WTC11 (cell line): ENCODE measurements around the gene MDN1. TPM values are rescaled to one million over a fixed set of nuclear protein-coding genes. Genes with fewer than 3 reads are reported as not detected.
A peak's percentile ranks its signal among the peaks of the same experiment; 100 is the strongest.

ENCODE experiments used
- ATAC-seq: fragments of 200-7000 bp; cut with Tn5 transposase; 2 replicates; pipeline ENCODE4 v1.10.0; 2021; ENCODE audit warnings: mild to moderate bottlenecking, moderate library complexity
- CTCF ChIA-PET: fragments of 300-600 bp; sonication (Branson Sonifier 250); formaldehyde crosslinking; loops from one replicate; lab custom pipeline; 2021; ENCODE audit warnings: antibody characterized with exemption; lab: Charles Lee
- POLR2A ChIA-PET: fragments of 350-600 bp; sonication (Branson Sonifier 250); formaldehyde crosslinking; loops from one replicate; lab custom pipeline; 2021; ENCODE audit warnings: antibody characterized with exemption; lab: Charles Lee
- DNase-seq: peaks from one replicate; pipeline ENCODE4 v3.0.0; 2021; ENCODE audit warnings: low spot score
- H3K27ac Mint-ChIP-seq: 2 replicates; pipeline ENCODE4 v1.8.0; 2021; ENCODE audit warnings: mixed read lengths
- H3K27me3 Mint-ChIP-seq: 2 replicates; pipeline ENCODE4 v1.8.0; 2021; ENCODE audit warnings: low read depth, mild to moderate bottlenecking, moderate library complexity, mixed read lengths
- H3K36me3 Mint-ChIP-seq: 2 replicates; pipeline ENCODE4 v1.8.0; 2021; ENCODE audit warnings: mixed read lengths
- H3K4me1 Mint-ChIP-seq: 2 replicates; pipeline ENCODE4 v1.8.0; 2022; ENCODE audit warnings: mixed read lengths
- H3K4me3 Mint-ChIP-seq: 2 replicates; pipeline ENCODE4 v1.8.0; 2021; ENCODE audit warnings: mild to moderate bottlenecking, moderate library complexity, mixed read lengths
- H3K9me3 Mint-ChIP-seq: 2 replicates; pipeline ENCODE4 v1.8.0; 2021; ENCODE audit warnings: mixed read lengths
- CBFB ChIP-seq: sonication (generic); formaldehyde crosslinking; IDR thresholded peaks from 2 replicates; pipeline ENCODE4 v1.8.1; 2022; ENCODE audit warnings: mild to moderate bottlenecking, low read depth, missing genetic modification reagents
- CREM ChIP-seq: sonication (generic); formaldehyde crosslinking; IDR thresholded peaks from 2 replicates; pipeline ENCODE4 v1.8.1; 2022; ENCODE audit warnings: mild to moderate bottlenecking, missing genetic modification reagents, moderate library complexity
- ELF4 ChIP-seq: sonication (generic); formaldehyde crosslinking; IDR thresholded peaks from 2 replicates; pipeline ENCODE4 v1.8.1; 2022; ENCODE audit warnings: low read depth, mild to moderate bottlenecking, moderate library complexity, missing genetic modification reagents
- ESRRA ChIP-seq: sonication (generic); formaldehyde crosslinking; IDR thresholded peaks from 2 replicates; pipeline ENCODE4 v1.8.1; 2022; ENCODE audit warnings: mild to moderate bottlenecking, missing genetic modification reagents, borderline replicate concordance
- FOXK1 ChIP-seq: sonication (generic); formaldehyde crosslinking; IDR thresholded peaks from 2 replicates; pipeline ENCODE4 v1.8.0; 2022; ENCODE audit warnings: mild to moderate bottlenecking, moderate library complexity, missing genetic modification reagents
- FOXP1 ChIP-seq: sonication (generic); formaldehyde crosslinking; IDR thresholded peaks from 2 replicates; pipeline ENCODE4 v1.8.0; 2022; ENCODE audit warnings: missing genetic modification reagents, mild to moderate bottlenecking, moderate library complexity, borderline replicate concordance
- GRHL2 ChIP-seq: fragments of 250-450 bp; sonication (Bioruptor Pico); IDR thresholded peaks from 2 replicates; pipeline ENCODE4 v1.8.0; 2022; ENCODE audit warnings: mild to moderate bottlenecking, moderate library complexity; ENCODE audit not compliant: insufficient replicate concordance, severe bottlenecking
- MYBL2 ChIP-seq: sonication (generic); formaldehyde crosslinking; IDR thresholded peaks from 2 replicates; pipeline ENCODE4 v1.8.1; 2023; ENCODE audit warnings: mild to moderate bottlenecking, moderate library complexity, missing genetic modification reagents
- NR2C2 ChIP-seq: sonication (generic); formaldehyde crosslinking; IDR thresholded peaks from 2 replicates; pipeline ENCODE4 v1.8.0; 2022; ENCODE audit warnings: mild to moderate bottlenecking, missing genetic modification reagents
- RELA ChIP-seq: sonication (generic); formaldehyde crosslinking; IDR thresholded peaks from 2 replicates; pipeline ENCODE4 v1.8.1; 2022; ENCODE audit warnings: missing genetic modification reagents, mild to moderate bottlenecking, borderline replicate concordance
- SMAD4 ChIP-seq: sonication (generic); formaldehyde crosslinking; IDR thresholded peaks from 2 replicates; pipeline ENCODE4 v1.8.0; 2022; ENCODE audit warnings: mild to moderate bottlenecking, missing genetic modification reagents
- SOX15 ChIP-seq: fragments of 250-450 bp; sonication (Bioruptor Pico); IDR thresholded peaks from 2 replicates; pipeline ENCODE4 v1.9.0; 2021; ENCODE audit warnings: mild to moderate bottlenecking
- SP1 ChIP-seq: sonication (generic); formaldehyde crosslinking; conservative IDR thresholded peaks from 2 replicates; pipeline ENCODE4 v1.8.1; 2022; ENCODE audit warnings: missing genetic modification reagents
- TEAD4 ChIP-seq: sonication (generic); formaldehyde crosslinking; IDR thresholded peaks from 2 replicates; pipeline ENCODE4 v1.8.0; 2022; ENCODE audit warnings: mild to moderate bottlenecking, missing genetic modification reagents
- TP53 ChIP-seq: sonication (generic); formaldehyde crosslinking; IDR thresholded peaks from 2 replicates; pipeline ENCODE4 v1.8.1; 2023; ENCODE audit warnings: mild to moderate bottlenecking, missing genetic modification reagents
- ZNF121 ChIP-seq: sonication (generic); formaldehyde crosslinking; IDR thresholded peaks from 2 replicates; pipeline ENCODE4 v1.8.0; 2023; ENCODE audit warnings: missing genetic modification reagents
- ZNF219 ChIP-seq: sonication (generic); formaldehyde crosslinking; IDR thresholded peaks from 2 replicates; pipeline ENCODE4 v1.8.0; 2023; ENCODE audit warnings: missing genetic modification reagents, mild to moderate bottlenecking, borderline replicate concordance
- ZNF317 ChIP-seq: sonication (generic); formaldehyde crosslinking; IDR thresholded peaks from 2 replicates; pipeline ENCODE4 v1.8.1; 2023; ENCODE audit warnings: low read depth, mild to moderate bottlenecking, moderate library complexity, missing genetic modification reagents, borderline replicate concordance
- ZNF396 ChIP-seq: fragments of 250-450 bp; sonication (Bioruptor Pico); IDR thresholded peaks from 2 replicates; pipeline ENCODE4 v1.8.0; 2021; ENCODE audit warnings: mild to moderate bottlenecking, moderate library complexity, borderline replicate concordance
- total RNA-seq: library from RNA; stranded (reverse); gene quantifications from 3 replicates; pipeline ENCODE4 v1.2.3, GENCODE V29; 2021
- TF ChIP-seq, protein P1 (sequence below): sonication (generic); formaldehyde crosslinking; IDR thresholded peaks from 2 replicates; pipeline ENCODE4 v1.8.0; 2022; ENCODE audit warnings: mild to moderate bottlenecking, missing genetic modification reagents
- TF ChIP-seq, protein P2 (sequence below): fragments of 250-450 bp; sonication (Bioruptor Pico); IDR thresholded peaks from 2 replicates; pipeline ENCODE4 v1.9.0; 2021; ENCODE audit warnings: moderate library complexity, mild to moderate bottlenecking, inconsistent platforms, borderline replicate concordance
- TF ChIP-seq, protein P3 (sequence below): sonication (generic); formaldehyde crosslinking; IDR thresholded peaks from 2 replicates; pipeline ENCODE4 v1.8.1; 2022; ENCODE audit warnings: low read depth, mild to moderate bottlenecking, moderate library complexity, missing genetic modification reagents, borderline replicate concordance
- TF ChIP-seq, protein P4 (sequence below): sonication (generic); formaldehyde crosslinking; IDR thresholded peaks from 2 replicates; pipeline ENCODE4 v1.8.0; 2023; ENCODE audit warnings: missing genetic modification reagents

The MDN1 gene
- total RNA-seq, 1 experiment from 2014 or later, result 195 TPM

DNA sequence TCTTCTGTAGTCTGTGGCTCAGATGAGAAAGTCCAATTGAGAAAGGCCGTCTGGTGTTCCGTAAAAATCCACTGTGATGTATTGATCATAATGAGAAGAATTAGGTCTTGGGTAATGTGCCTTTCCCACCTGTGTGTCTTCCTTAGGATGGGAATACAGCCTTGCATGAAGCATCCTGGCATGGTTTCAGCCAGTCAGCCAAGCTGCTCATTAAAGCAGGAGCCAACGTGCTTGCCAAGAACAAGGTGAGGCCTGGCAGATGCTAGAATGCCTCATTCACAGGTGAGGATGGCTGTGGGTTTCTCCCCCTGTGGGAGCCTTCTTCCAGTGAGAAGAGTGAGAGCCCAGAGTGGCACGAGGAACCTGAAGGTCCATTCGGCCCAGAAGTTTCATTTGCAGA, 213.7 kb downstream of the MDN1 start (continued):
- TF ChIP-seq SMAD4 (CRISPR knock-in tag), result no peak
- TF ChIP-seq FOXK1, result no peak
- no peak for TF ChIP-seq ZNF219
- TF ChIP-seq, protein P1, sequence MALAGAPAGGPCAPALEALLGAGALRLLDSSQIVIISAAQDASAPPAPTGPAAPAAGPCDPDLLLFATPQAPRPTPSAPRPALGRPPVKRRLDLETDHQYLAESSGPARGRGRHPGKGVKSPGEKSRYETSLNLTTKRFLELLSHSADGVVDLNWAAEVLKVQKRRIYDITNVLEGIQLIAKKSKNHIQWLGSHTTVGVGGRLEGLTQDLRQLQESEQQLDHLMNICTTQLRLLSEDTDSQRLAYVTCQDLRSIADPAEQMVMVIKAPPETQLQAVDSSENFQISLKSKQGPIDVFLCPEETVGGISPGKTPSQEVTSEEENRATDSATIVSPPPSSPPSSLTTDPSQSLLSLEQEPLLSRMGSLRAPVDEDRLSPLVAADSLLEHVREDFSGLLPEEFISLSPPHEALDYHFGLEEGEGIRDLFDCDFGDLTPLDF, result no peak
- TF ChIP-seq RELA (CRISPR knock-in tag), result no peak
- TF ChIP-seq, protein P2, sequence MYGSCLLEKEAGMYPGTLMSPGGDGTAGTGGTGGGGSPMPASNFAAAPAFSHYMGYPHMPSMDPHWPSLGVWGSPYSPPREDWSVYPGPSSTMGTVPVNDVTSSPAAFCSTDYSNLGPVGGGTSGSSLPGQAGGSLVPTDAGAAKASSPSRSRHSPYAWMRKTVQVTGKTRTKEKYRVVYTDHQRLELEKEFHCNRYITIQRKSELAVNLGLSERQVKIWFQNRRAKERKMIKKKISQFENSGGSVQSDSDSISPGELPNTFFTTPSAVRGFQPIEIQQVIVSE, result no peak

DNA sequence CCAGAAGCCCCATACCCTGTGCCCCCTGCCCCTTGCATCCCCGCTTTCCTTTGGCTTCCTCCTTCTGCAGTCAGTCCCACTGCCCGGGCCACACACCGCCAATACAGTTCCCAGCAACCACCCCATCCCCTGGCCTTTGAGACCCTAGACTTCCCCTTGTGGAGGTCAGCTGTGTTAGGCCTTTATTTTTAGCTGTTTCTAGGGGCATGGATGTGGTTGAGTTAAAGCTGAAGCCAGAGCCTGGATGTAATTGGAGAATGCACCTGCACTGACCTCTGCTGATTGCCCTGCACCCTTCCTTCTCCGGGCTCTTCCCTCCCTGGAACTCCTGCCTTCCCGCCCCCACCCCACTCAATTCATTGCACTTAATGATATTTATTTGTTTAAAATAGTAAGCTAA, 214.9 kb downstream of the MDN1 start:
- Mint-ChIP-seq H3K27me3 (no peaks in the 10 kb centered on the region), H3K27ac (no peak overlapping the region), H3K4me3 (no peak overlapping the region), H3K4me1 (0 out of 2 replicates have a peak, but pooled peaks cover under 1% of the 10 kb centered on the region), H3K9me3 (no peaks in the 10 kb centered on the region), H3K36me3 (no peaks in the 10 kb centered on the region)
- POLR2A ChIA-PET, result interaction anchor here (1.2 kb wide), 1 partner anchor 193 kb away, joined by 4 read pairs; the partner anchor contains the start of gene RRAGD
- CTCF ChIA-PET, result interaction anchor here (1.0 to 1.9 kb wide), 11 partner anchors 23 to 237 kb away, joined by 3 to 13 read pairs (median 4); partner anchors contain the start of gene ANKRD6
- ATAC-seq, result peak; percentile 88
- TF ChIP-seq ZNF121 (CRISPR knock-in tag), result 0 out of 2 replicates have a peak, but pooled peaks have one; percentile 12
- TF ChIP-seq MYBL2 (CRISPR knock-in tag), result no peak
- peak; percentile 28 for DNase-seq

DNA sequence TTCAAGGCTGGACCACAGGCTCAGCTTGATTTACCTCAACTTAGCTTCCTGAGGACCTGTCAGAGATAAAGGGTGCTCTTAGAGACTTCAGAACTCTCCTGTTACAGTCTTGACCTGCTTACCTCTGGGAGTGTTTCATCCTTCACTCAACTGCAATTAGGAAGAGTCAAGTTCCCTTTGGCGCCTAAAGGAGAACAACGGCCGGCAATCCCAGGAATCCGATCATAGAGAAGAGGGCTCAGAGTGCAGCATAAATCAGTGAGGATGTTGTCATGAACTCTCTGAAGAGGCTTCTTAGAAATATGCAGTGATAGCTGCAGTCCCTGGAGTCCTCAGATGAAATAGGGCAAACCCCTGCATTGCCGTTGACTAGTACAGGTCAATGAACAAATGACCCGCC, 217.4 kb downstream of the MDN1 start:
- DNase-seq, result no peak
- CTCF ChIA-PET, result interaction anchor here (0.8 to 1.6 kb wide), 2 partner anchors 9 to 170 kb away, joined by 5 read pairs; partner anchors contain the start of gene ANKRD6
- TF ChIP-seq GRHL2 (CRISPR knock-in tag) (no peak), CREM (CRISPR knock-in tag) (no peak), CBFB (CRISPR knock-in tag) (no peak), TEAD4 (CRISPR knock-in tag) (no peak), ESRRA (CRISPR knock-in tag) (no peak), ZNF121 (CRISPR knock-in tag) (no peak), ZNF396 (CRISPR knock-in tag) (no peak), FOXK1 (no peak), SP1 (CRISPR knock-in tag) (no peak), MYBL2 (CRISPR knock-in tag) (no peak), SOX15 (CRISPR knock-in tag) (no peak), NR2C2 (CRISPR knock-in tag) (no peak), TP53 (CRISPR knock-in tag) (no peak), FOXP1 (no peak), ELF4 (CRISPR knock-in tag) (no peak), ZNF317 (CRISPR knock-in tag) (no peak)
- TF ChIP-seq, protein P3, sequence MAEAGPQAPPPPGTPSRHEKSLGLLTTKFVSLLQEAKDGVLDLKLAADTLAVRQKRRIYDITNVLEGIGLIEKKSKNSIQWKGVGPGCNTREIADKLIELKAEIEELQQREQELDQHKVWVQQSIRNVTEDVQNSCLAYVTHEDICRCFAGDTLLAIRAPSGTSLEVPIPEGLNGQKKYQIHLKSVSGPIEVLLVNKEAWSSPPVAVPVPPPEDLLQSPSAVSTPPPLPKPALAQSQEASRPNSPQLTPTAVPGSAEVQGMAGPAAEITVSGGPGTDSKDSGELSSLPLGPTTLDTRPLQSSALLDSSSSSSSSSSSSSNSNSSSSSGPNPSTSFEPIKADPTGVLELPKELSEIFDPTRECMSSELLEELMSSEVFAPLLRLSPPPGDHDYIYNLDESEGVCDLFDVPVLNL, result no peak
- TF ChIP-seq, protein P4, sequence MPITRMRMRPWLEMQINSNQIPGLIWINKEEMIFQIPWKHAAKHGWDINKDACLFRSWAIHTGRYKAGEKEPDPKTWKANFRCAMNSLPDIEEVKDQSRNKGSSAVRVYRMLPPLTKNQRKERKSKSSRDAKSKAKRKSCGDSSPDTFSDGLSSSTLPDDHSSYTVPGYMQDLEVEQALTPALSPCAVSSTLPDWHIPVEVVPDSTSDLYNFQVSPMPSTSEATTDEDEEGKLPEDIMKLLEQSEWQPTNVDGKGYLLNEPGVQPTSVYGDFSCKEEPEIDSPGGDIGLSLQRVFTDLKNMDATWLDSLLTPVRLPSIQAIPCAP (CRISPR knock-in tag), result no peak
- Mint-ChIP-seq H3K4me1 (no peaks in the 10 kb centered on the region), H3K27me3 (no peaks in the 10 kb centered on the region), H3K9me3 (no peaks in the 10 kb centered on the region), H3K4me3 (no peak overlapping the region), H3K36me3 (no peaks in the 10 kb centered on the region), H3K27ac (no peak overlapping the region)
- no peak for ATAC-seq
- POLR2A ChIA-PET, result no interaction called here
